ENCODE data around the gene TTLL4.

- TF ChIP-seq RAD21 (IDR thresholded peaks at IDR 0.05; ENCODE audit: low read depth) (no peak), CEBPB (IDR thresholded peaks at IDR 0.05) (no peak), TAF1 (IDR thresholded peaks at IDR 0.05; ENCODE audit: low read depth) (no peak), REST (IDR thresholded peaks at IDR 0.05; ENCODE audit: low read depth) (no peak), EP300 (IDR thresholded peaks at IDR 0.05; ENCODE audit: borderline replicate concordance) (no peak), YY1 (IDR thresholded peaks at IDR 0.05; ENCODE audit: low read depth) (no peak), USF1 (IDR thresholded peaks at IDR 0.05) (no peak), TEAD4 (IDR thresholded peaks at IDR 0.05) (no peak), MAX (IDR thresholded peaks at IDR 0.05) (no peak), TCF12 (IDR thresholded peaks at IDR 0.05; ENCODE audit: low read depth) (no peak), FOXM1 (IDR thresholded peaks at IDR 0.05; ENCODE audit: borderline replicate concordance, low read depth) (no peak), NFIC (IDR thresholded peaks at IDR 0.05) (no peak)
Observed at GRCh38 chr2:218662377-218662776, 48.3 kb upstream of the TTLL4 start.
